ENCODE measurements around the gene PODN. TPM values are rescaled to one million over a fixed set of nuclear protein-coding genes. Genes with fewer than 3 reads are reported as not detected.

The PODN gene
- total RNA-seq, 1 donor from 2014 or later = 4.6 TPM

DNA sequence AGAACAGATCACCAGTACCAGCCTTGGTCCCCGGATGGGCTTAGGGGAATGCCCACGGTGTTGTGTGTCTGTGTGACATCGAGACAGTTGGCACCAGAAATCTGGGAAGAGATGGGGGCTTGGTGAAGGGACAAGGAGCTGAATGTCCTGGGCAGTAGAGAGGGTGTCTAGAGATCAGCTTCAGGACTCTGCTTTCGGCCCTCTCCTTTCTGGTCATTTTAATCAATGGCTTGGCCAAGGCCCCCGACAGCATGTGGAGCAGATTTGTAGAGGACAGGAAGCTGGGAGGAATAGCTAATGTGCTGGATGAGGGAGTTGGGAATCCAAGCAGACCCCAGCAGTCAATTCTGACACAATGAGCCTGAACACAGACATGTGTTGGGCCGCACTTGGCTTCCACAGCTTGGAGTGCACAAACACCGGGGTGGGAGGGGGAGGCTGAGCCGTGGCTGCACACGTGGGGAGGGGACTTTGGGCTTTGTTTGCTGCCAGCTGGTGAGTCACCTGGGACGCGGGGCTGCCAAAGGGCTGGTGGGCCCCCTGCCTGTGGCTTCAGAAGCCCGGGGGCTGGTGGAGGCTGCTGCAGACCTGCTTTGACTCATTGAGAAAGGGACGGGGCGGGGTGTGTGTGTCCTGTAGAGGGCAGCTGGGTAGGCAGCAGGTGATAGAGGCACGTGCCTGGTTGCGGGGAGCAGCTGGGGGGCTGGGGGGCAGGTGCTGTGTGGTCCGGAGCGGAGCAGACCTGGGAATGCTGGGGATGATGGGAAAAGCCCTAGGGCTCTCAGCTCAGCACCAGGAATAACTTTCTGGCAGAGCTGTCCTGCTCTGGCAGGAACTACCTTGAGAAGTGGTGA is 59.5 kb downstream of the PODN start:
- H3K27ac Mint-ChIP-seq = no peak overlapping the region
- no peaks in the 10 kb centered on the region for H3K9me3 Mint-ChIP-seq
- no peaks in the 10 kb centered on the region for H3K36me3 Mint-ChIP-seq
- DNase-seq (ENCODE audit: low spot score in 2 of 2, unreplicated experiment in 2 of 2) = no peak
- H3K27me3 Mint-ChIP-seq (ENCODE audit: low read depth) = peaks cover 27% of the 10 kb centered on the region
- TF ChIP-seq, protein P1, sequence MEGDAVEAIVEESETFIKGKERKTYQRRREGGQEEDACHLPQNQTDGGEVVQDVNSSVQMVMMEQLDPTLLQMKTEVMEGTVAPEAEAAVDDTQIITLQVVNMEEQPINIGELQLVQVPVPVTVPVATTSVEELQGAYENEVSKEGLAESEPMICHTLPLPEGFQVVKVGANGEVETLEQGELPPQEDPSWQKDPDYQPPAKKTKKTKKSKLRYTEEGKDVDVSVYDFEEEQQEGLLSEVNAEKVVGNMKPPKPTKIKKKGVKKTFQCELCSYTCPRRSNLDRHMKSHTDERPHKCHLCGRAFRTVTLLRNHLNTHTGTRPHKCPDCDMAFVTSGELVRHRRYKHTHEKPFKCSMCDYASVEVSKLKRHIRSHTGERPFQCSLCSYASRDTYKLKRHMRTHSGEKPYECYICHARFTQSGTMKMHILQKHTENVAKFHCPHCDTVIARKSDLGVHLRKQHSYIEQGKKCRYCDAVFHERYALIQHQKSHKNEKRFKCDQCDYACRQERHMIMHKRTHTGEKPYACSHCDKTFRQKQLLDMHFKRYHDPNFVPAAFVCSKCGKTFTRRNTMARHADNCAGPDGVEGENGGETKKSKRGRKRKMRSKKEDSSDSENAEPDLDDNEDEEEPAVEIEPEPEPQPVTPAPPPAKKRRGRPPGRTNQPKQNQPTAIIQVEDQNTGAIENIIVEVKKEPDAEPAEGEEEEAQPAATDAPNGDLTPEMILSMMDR (IDR thresholded peaks at IDR 0.05; ENCODE audit: unreplicated experiment) = no peak
- peaks cover 25% of the 10 kb centered on the region for H3K4me1 Mint-ChIP-seq
- no peak overlapping the region for H3K4me3 Mint-ChIP-seq

DNA sequence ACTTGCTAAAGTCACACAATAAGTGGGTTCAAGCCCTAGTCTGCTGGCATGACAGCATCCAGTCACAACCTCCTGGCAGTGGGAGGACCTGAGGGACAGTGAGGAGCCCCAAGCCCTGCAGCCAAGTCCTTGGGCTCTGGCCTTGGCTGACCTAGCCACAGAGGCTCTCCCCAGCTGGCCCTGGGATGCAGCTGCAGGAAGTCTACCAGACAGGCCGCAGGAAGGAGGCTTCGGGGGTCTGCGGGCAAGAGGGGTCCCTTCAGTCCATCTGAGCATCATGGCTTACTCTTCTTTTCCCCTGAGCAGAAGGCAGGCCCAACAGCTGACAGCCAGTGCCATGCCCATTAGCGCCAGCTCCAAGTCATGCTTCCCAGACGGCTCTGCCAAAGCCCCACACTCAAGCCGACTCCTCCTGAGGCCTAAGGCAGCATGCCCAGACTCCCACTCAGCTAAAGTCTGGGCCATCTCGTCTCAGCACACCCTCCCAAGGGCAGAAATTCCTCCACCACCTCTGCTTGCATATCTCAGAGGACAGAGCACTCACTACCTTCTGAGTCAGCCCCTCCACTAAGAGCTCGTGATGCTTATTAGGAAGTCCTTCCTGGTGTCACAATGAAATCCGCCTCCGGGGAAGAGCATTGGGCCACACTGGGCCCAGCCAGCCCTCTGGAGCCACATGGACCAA is 60.3 kb downstream of the PODN start:
- no peak overlapping the region for H3K27ac Mint-ChIP-seq
- TF ChIP-seq, protein P1 (IDR thresholded peaks at IDR 0.05; ENCODE audit: unreplicated experiment) = no peak
- H3K9me3 Mint-ChIP-seq = no peaks in the 10 kb centered on the region
- no peak for DNase-seq (ENCODE audit: low spot score in 2 of 2, unreplicated experiment in 2 of 2)
- H3K36me3 Mint-ChIP-seq = no peaks in the 10 kb centered on the region
- peaks cover 25% of the 10 kb centered on the region for H3K4me1 Mint-ChIP-seq
- H3K4me3 Mint-ChIP-seq = no peak overlapping the region
- H3K27me3 Mint-ChIP-seq (ENCODE audit: low read depth) = peaks cover 20% of the 10 kb centered on the region

DNA sequence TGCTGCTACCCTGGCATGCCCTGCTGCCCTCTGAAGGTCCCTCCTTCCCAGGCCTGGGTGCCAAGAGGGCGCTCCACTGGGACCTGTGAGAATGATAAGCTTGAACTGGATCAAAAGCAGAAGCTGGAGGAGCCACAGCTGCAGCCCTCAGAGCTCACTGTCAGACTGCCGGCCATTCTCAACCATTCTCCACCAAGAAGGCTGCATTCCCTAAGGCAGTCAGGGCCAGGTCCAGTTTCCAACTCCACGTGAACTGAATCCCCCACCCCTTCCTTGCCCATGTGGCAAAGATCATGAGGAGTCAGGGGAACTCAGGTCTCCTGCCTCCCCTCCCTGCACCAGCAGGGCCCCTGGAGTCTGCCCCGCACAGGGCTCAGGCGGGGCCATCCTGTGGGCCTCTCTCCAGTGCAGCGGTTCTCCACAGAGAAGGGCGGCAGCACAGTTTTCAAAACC is 61.0 kb downstream of the PODN start:
- no peak for DNase-seq (ENCODE audit: low spot score in 2 of 2, unreplicated experiment in 2 of 2)
- no peaks in the 10 kb centered on the region for H3K36me3 Mint-ChIP-seq
- peaks cover 25% of the 10 kb centered on the region for H3K4me1 Mint-ChIP-seq
- H3K27me3 Mint-ChIP-seq (ENCODE audit: low read depth) = peaks cover 16% of the 10 kb centered on the region
- no peak overlapping the region for H3K27ac Mint-ChIP-seq
- TF ChIP-seq, protein P1 (IDR thresholded peaks at IDR 0.05; ENCODE audit: unreplicated experiment) = no peak
- H3K4me3 Mint-ChIP-seq = no peak overlapping the region
- no peaks in the 10 kb centered on the region for H3K9me3 Mint-ChIP-seq

DNA sequence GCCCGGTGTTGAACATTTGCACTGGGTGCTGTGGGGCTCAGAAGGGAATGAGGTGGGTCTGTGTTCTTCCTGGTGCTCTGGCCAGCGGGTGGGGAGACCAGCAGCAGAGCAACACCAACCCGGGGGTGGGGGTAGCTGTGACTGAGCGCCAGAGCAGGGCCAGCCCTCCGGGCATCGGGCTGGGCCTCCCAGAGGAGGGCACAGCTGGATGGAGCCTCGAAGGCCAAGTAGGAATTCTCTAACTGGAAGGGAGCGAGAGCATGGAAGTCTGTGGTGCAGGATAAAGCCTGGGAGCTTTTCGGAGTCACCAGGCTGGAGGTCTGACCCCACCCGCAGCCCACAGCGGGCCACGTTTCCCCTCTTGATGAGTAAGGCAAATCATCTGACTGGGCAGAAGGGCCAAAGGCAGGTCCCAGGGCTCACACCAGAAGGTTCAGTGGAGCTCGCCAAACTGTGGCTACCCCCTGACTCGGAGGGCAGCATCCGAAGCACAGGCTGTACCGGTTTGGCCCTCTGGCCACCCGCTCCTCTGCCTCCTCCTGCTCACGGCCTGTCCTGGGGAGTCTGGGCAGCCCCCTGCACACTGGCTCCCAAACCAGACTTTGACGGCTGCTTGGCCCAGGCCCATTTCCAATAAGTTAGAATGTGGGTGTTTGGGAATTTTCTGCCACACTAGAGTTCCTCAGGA is 61.6 kb downstream of the PODN start:
- H3K27me3 Mint-ChIP-seq (ENCODE audit: low read depth) = peaks cover 12% of the 10 kb centered on the region
- H3K27ac Mint-ChIP-seq = no peak overlapping the region
- H3K4me3 Mint-ChIP-seq = no peak overlapping the region
- no peaks in the 10 kb centered on the region for H3K36me3 Mint-ChIP-seq
- H3K9me3 Mint-ChIP-seq = no peaks in the 10 kb centered on the region
- no peak for DNase-seq (ENCODE audit: low spot score in 2 of 2, unreplicated experiment in 2 of 2)
- TF ChIP-seq, protein P1 (IDR thresholded peaks at IDR 0.05; ENCODE audit: unreplicated experiment) = no peak
- peaks cover 25% of the 10 kb centered on the region for H3K4me1 Mint-ChIP-seq

DNA sequence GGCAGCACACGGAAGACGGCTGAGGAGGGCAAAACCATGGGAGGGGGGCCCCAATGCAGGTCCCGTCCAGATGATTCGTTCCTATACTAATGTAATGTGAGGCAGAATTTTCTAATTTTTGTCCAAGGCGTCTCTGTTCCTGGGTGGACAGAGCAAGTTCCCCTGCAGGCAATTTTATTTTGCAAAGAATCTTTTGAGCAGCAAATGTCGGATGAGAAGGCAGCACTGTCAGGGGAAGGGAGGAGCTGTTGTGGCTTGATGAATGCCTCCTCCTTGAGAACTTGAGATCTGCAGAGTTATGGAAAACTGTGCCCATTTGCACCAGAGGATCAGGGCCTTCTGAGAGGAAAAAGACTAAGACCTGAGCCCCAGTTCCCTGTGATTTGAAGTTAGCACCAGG is 63.1 kb downstream of the PODN start:
- Mint-ChIP-seq H3K9me3 (no peaks in the 10 kb centered on the region), H3K4me3 (no peak overlapping the region), H3K27me3 (ENCODE audit: low read depth) (peaks cover 6% of the 10 kb centered on the region), H3K27ac (no peak overlapping the region), H3K36me3 (no peaks in the 10 kb centered on the region), H3K4me1 (peaks cover 25% of the 10 kb centered on the region)
- TF ChIP-seq, protein P1 (IDR thresholded peaks at IDR 0.05; ENCODE audit: unreplicated experiment) = no peak
- no peak for DNase-seq (ENCODE audit: low spot score in 2 of 2, unreplicated experiment in 2 of 2)
